GM21576 (cell line): ENCODE measurements around the gene CCDC117.

Experiments
- ATAC-seq: cut with Tn5 transposase; IDR thresholded peaks from one replicate; pipeline ENCODE4 v1.9.1; 2021; ENCODE audit warnings: mild to moderate bottlenecking, moderate library complexity; ENCODE audit not compliant: unreplicated experiment

The CCDC117 gene

DNA sequence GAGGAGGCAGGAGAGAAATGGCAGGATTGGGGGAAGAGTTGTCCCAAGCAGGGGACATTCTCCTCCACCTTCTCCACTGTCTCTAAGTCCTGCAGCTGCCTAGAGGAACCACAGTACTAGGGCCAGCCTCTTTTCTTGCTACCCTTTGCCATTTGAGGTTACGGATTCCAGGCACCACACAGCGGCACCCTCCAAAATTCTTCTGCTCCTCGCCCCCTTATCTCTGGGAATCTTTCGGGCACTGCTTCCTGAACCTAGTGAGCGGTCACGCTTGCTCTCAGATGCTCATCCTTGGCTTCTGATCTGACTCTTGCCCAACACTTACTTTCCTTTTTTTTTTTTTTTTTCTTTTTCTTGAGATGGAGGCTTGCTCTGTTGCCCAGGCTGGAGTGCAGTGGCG lies 54.4 kb downstream of the CCDC117 start:
- no peak for ATAC-seq

DNA sequence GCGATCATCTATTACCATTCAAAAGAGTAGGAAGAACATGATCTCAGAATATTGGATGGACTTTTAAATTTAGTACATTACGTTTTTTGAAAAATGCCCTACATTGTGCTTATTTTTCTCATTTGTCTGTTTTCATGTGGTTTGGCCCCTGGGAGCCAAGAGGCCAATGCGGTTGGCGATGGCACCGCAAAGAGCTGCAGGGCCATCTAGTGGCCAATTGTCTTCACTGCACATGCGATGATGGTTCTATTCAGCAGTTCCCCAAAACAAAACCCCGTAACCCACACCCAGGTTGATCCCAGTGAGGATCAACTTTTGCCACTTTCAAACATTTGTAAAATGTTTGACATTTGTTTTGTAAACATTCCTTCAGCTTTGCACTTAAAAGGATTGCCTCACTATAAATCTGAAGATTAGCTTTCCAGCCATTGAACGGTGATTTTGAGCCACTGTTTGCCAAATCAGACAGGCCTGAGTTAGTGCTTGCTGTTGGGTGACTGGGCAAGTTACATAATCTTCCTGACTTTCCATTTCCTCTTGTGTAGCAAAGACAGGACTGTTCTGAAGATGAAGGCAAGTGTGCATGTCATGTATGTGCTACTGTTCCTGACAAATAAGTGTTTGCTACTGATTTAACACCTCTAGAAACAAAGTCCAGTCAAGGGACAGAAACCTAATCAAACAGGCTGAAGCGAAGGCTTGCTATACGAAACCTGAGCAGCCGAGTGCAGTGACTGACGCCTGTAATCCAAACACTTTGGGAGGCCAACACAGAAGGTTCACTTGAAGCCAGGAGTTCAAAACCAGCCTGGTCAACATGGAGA lies 57.1 kb downstream of the CCDC117 start:
- ATAC-seq: no peak

DNA sequence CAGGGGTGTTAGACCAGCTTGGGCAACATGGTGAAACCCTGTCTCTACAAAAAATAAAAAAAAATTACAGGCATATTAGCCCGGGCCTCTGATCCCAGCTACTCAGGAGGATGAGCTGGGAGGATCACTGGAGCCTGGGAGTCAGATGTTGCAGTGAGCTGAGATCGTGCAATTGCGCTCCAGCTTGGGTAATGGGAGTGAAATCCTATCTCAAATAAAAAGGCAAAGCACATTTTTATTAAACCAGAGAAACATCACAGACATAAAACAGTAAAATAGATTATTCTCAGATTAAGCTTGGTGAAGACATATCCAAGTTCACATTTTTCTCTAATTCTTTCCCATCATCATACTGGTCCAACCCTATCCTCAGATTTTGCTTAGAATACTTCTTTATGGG lies 57.9 kb downstream of the CCDC117 start:
- no peak for ATAC-seq

DNA sequence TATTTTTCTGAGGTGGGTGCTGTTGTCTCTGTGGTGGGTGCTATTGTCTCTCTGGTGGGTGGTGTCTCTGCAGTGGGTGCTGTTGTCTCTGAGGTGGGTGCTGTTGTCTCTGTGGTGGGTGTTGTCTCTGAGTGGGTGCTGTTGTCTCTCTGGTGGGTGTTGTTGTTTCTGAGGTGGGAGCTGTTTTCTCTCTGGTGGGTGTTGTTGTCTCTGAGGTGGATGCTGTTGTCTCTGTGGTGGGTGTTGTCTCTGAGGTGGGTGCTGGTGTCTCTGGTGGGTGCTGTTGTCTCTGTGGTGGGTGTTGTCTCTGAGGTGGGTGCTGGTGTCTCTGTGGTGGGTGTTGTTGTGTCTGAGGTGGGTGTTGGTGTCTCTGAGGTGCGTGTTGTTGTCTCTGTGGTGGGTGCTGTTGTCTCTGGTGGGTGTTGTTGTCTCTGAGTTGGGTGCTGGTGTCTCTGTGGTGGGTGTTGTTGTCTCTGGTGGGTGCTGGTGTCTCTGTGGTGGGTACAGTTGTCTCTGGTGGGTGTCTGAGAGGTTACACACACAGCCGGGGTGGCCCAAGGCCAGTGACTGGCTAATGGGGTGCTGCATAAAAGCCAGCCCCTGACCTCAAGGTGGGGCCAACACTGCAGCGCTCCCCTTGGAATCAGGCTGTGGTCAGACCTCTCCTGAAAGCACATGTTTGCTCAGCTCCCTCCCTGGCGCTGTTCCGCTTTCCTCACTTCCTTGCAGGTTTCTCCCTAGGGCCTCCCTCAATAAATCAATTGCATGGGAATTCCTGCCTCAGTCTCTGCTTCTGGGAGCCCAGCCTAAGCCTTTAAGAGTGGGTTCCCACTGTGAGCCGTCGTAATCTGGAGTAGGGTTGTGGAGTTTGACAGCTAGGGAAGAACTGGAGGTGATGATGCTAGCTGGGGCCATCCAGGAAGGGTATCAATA lies 58.9 kb downstream of the CCDC117 start:
- ATAC-seq: no peak

DNA sequence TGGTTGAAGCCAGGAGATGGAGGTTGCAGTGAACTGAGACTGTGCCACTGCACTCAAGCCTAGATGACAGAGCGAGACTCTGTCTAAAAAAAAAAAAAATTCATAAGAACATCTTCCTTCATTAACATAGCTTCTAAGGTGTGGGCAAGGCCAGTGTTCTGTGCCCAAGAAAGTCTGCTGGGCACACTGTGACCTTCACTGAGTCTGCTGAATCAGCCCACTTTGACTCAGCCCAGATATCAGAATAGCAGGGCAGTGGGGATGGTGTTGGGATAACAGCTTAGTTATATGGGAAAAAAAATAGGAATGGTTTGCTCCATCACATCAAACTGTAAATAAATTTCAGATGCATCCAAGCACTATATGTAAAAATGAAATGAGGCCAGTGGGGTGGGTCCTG lies 60.2 kb downstream of the CCDC117 start:
- ATAC-seq: no peak

DNA sequence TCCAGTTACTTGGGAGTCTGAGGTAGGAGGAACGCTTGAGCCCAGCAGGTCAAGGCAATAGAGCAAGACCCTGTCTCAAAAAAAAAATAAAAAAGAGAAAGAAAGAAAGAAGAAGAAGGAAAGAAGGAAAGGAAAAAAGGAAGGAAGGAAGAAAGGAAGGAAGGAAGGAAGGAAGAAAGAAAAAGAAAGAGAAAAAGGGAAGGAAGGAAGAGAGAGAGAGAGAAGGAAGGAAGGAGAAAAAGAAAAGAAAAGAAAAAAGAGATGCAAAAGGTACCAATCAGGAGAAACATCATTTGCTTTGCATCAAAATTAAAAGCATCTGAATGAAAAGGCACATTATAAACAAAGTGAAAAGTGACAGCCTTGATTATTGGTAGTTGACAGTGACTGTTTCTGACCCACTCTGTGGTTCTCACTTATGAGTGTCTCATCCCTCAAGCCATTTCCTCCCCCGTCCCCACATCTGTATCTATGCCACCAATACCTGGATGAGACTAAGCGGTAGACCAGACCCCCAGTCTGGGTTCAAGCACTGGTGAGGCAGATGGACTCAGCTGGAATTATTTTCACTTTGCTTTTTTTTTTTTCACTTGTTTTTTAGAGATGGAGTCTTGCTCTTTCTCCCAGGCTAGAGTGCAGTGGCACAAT lies 60.9 kb downstream of the CCDC117 start:
- ATAC-seq: no peak

DNA sequence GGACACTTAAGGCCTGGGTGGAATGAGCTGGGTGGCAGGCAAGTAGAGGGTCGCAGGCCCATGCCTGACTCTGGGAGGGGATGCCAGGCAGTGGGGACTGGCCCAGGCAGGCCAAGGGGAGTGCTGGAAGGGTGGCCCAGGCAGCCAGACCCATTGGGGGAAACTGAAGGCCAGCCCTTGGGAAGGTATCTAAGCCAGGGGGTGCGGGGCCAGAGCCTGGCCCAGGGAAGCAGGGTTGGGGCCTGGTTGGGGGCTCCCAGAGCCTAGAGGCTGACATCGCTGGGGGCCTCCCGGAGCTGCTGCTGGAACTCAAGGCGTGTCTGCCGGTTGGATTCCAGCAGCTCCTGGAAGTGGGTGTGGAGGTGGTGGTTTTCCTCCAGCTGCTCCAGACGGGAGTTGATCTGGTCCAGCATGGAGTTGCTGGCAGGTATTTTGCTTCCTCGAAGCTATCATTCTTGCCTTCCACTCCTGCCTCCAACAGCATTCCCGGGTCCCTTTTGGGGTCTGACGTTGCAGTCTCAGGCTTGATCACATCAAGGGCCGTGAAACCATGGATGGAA lies 63.2 kb downstream of the CCDC117 start:
- ATAC-seq: no peak

DNA sequence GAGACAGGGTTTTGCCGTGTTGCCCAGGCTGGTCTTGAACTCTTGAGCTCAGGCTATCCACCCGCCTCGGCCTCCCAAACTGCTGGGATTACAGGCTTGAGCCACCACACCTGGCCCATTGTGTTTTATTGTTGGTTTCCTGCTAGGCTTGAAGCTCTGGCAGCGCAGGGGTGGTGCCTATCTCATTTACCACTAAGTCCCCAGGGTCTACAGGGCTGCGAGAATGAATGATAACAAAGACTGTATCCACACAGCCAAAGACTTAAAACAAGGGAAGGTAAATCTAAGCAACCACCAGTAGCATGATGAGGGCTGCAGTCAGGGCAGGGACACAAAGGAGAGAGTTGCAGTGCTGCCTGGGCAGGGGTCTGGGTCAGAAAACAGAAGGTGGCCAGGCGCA lies 65.1 kb downstream of the CCDC117 start:
- no peak for ATAC-seq
